HCT116 (cell line): Measurements from ENCODE around the gene PTPRC. TPM values are rescaled to one million over a fixed set of nuclear protein-coding genes. Genes with fewer than 3 reads are reported as not detected.

Source experiments
- ATAC-seq: fragments of 200-7000 bp; cut with Tn5 transposase; 2 replicates; pipeline ENCODE4 v1.9.1; 2020; ENCODE audit warnings: mild to moderate bottlenecking, moderate library complexity
- BruUV-seq: library from RNA; stranded (reverse); fragments of 400-500 nt; replicated peaks from 2 replicates; lab custom pipeline; 2021; lab: Mats Ljungman, UMichigan
- CTCF ChIA-PET: fragments of 300-600 bp; sonication (Branson Sonifier 250); formaldehyde crosslinking; loops from one replicate; lab custom pipeline; 2021; ENCODE audit warnings: antibody characterized with exemption; lab: Charles Lee
- POLR2A ChIA-PET: fragments of 300-600, 350-600 bp; sonication (Branson Sonifier 250); formaldehyde crosslinking; loops from one replicate; lab custom pipeline; 2021; ENCODE audit warnings: antibody characterized with exemption; lab: Charles Lee
- RAD21 ChIA-PET, 2 experiments: fragments of 300-600 bp; sonication (Branson Sonifier 250); formaldehyde crosslinking; loops; one replicate each; lab custom pipeline; 2023; ENCODE audit warnings: low total read pairs in 2 of 2; ENCODE audit not compliant: uncharacterized antibody in 2 of 2, unreplicated experiment in 2 of 2, low non-redundant PET in 1 of 2; lab: Charles Lee
- DNase-seq: peaks from one replicate; pipeline ENCODE4 v3.0.0-alpha.2; 2010; ENCODE audit warnings: low read depth, low spot score
- H2AFZ ChIP-seq: fragments of 200-600 bp; shearing (Covaris generic), sonication (generic); 2 replicates; pipeline ENCODE4 v1.6.1; 2017; ENCODE audit warnings: low read depth, mixed run types, mixed read lengths, antibody characterized with exemption, low read length; ENCODE audit not compliant: poor library complexity, severe bottlenecking
- H3K27ac ChIP-seq: 2 replicates; pipeline ENCODE4 v1.5.1; 2012; ENCODE audit warnings: low read depth, low read length
- H3K27me3 ChIP-seq: fragments of 200-600 bp; sonication (generic); 2 replicates; pipeline ENCODE4 v1.6.1; 2016; ENCODE audit warnings: mixed run types, low read length, mixed read lengths; ENCODE audit not compliant: insufficient read depth
- H3K36me3 ChIP-seq, 2 experiments: fragments of 200-500 bp in 1 of 2; fragments of 200-600 bp in 1 of 2; sonication (Bioruptor generic) in 1 of 2; sonication (generic) in 1 of 2; 2 replicates each; pipeline versions ENCODE4 v1.5.1 to v1.6.1; 2014 to 2016; ENCODE audit warnings: low read length in 2 of 2, inconsistent platforms in 1 of 2, mixed read lengths in 1 of 2, mixed run types in 1 of 2; ENCODE audit not compliant: insufficient read depth in 2 of 2, control insufficient read depth in 1 of 2
- H3K4me1 ChIP-seq, 2 experiments: fragments of 200-600 bp in 1 of 2; sonication (generic) in 1 of 2; 2 replicates each; pipeline versions ENCODE4 v1.5.1 to v1.6.1; 2012 to 2017; ENCODE audit warnings: low read length in 2 of 2, inconsistent platforms in 1 of 2, mild to moderate bottlenecking in 1 of 2, mixed read lengths in 1 of 2, mixed run types in 1 of 2, moderate library complexity in 1 of 2; ENCODE audit not compliant: insufficient read depth in 2 of 2, control insufficient read depth in 1 of 2
- H3K4me2 ChIP-seq: fragments of 200-600 bp; sonication (generic); 2 replicates; pipeline ENCODE4 v1.6.1; 2017; ENCODE audit warnings: mixed run types, low read length, mixed read lengths
- H3K4me3 ChIP-seq, 2 experiments: fragments of 200-600 bp in 1 of 2; sonication (generic) in 1 of 2; replicated peaks in 1 of 2; 2 replicates each; pipeline ENCODE4 v1.5.1; 2011 to 2016; ENCODE audit warnings: low read length in 2 of 2, control low read depth in 1 of 2, low read depth in 1 of 2, mild to moderate bottlenecking in 1 of 2, mixed read lengths in 1 of 2, mixed run types in 1 of 2
- H3K79me2 ChIP-seq: fragments of 200-600 bp; sonication (generic); 2 replicates; pipeline ENCODE4 v1.6.1; 2017; ENCODE audit warnings: mild to moderate bottlenecking, mixed run types, low read length, moderate library complexity, mixed read lengths; ENCODE audit not compliant: insufficient read depth
- H3K9ac ChIP-seq: fragments of 200-600 bp; sonication (generic); 2 replicates; pipeline ENCODE4 v1.6.1; 2016; ENCODE audit warnings: low read length, mixed read lengths
- H3K9me2 ChIP-seq: fragments of 200-600 bp; sonication (generic), shearing (Covaris generic); 2 replicates; pipeline ENCODE4 v1.6.1; 2017; ENCODE audit warnings: mixed run types, mild to moderate bottlenecking, moderate library complexity; ENCODE audit not compliant: insufficient read depth
- H3K9me3 ChIP-seq, 2 experiments: fragments of 200-500 bp in 1 of 2; fragments of 200-600 bp in 1 of 2; sonication (Bioruptor generic) in 1 of 2; sonication (generic) in 1 of 2; 2 replicates each; pipeline ENCODE4 v1.6.1; 2014 to 2017; ENCODE audit warnings: low read length in 2 of 2, mixed read lengths in 2 of 2, inconsistent platforms in 1 of 2, low read depth in 1 of 2, mild to moderate bottlenecking in 1 of 2, mixed run types in 1 of 2, moderate library complexity in 1 of 2; ENCODE audit not compliant: control insufficient read depth in 1 of 2, insufficient read depth in 1 of 2
- H4K20me1 ChIP-seq: fragments of 200-600 bp; sonication (generic), shearing (Covaris generic); 2 replicates; pipeline ENCODE4 v1.6.1; 2017; ENCODE audit warnings: mixed run types, mild to moderate bottlenecking, moderate library complexity; ENCODE audit not compliant: insufficient read depth
- CBX3 ChIP-seq: IDR thresholded peaks from 2 replicates; pipeline ENCODE4 v1.6.1; 2012; ENCODE audit warnings: low read depth
- CEBPB ChIP-seq: IDR thresholded peaks from 2 replicates; pipeline ENCODE4 v1.6.1; 2012; ENCODE audit warnings: low read depth
- ELF1 ChIP-seq: IDR thresholded peaks from 2 replicates; pipeline ENCODE4 v1.6.1; 2012; ENCODE audit warnings: low read depth, borderline replicate concordance
- EZH2 ChIP-seq: fragments of 200-600 bp; sonication (generic); IDR thresholded peaks from 2 replicates; pipeline ENCODE4 v1.6.1; 2017; ENCODE audit warnings: antibody characterized with exemption, mixed run types
- EZH2phosphoT487 ChIP-seq: fragments of 200-600 bp; IDR thresholded peaks from 2 replicates; pipeline ENCODE4 v1.6.1; 2018; ENCODE audit warnings: antibody characterized with exemption, borderline replicate concordance
- MAX ChIP-seq: IDR thresholded peaks from 2 replicates; pipeline ENCODE4 v1.6.1; 2012
- SIN3A ChIP-seq: IDR thresholded peaks from 2 replicates; pipeline ENCODE4 v1.6.1; 2012; ENCODE audit warnings: low read depth
- SP1 ChIP-seq: IDR thresholded peaks from 2 replicates; pipeline ENCODE4 v1.6.1; 2012; ENCODE audit warnings: low read depth
- TCF7L2 ChIP-seq: IDR thresholded peaks from 2 replicates; pipeline ENCODE4 v1.7.0; 2011; ENCODE audit warnings: borderline replicate concordance, inconsistent platforms; ENCODE audit not compliant: insufficient read depth, insufficient read length; ENCODE audit errors: extremely low read depth
- ZFX ChIP-seq: fragments of 450-650 bp; IDR thresholded peaks from 2 replicates; pipeline ENCODE4 v1.6.1; 2017
- intact Hi-C: fragments of 100-400 bp; cut with micrococcal nuclease; formaldehyde crosslinking; loops from 2 replicates; pipeline ENCODE4 v1.10.0; 2022
- total RNA-seq: library from RNA; stranded (reverse); gene quantifications from one replicate; pipeline ENCODE4 v1.2.1, GENCODE V29; 2021; ENCODE audit not compliant: unreplicated experiment
- TF ChIP-seq, protein P1 (sequence below), 3 experiments: fragments of 200-600 bp in 1 of 3; sonication (generic) in 1 of 3; IDR thresholded peaks in 2 of 3; conservative IDR thresholded peaks in 1 of 3; 2 replicates each; pipeline ENCODE4 v1.5.1; 2012 to 2017; ENCODE audit warnings: low read depth in 2 of 3, low read length in 2 of 3, antibody characterized with exemption in 1 of 3, borderline replicate concordance in 1 of 3, control low read depth in 1 of 3, mild to moderate bottlenecking in 1 of 3, mixed read lengths in 1 of 3, mixed run types in 1 of 3, moderate library complexity in 1 of 3; ENCODE audit not compliant: insufficient read depth in 1 of 3

PTPRC gene
- total RNA-seq, 1 experiment from 2014 or later, result 1.2 TPM

DNA sequence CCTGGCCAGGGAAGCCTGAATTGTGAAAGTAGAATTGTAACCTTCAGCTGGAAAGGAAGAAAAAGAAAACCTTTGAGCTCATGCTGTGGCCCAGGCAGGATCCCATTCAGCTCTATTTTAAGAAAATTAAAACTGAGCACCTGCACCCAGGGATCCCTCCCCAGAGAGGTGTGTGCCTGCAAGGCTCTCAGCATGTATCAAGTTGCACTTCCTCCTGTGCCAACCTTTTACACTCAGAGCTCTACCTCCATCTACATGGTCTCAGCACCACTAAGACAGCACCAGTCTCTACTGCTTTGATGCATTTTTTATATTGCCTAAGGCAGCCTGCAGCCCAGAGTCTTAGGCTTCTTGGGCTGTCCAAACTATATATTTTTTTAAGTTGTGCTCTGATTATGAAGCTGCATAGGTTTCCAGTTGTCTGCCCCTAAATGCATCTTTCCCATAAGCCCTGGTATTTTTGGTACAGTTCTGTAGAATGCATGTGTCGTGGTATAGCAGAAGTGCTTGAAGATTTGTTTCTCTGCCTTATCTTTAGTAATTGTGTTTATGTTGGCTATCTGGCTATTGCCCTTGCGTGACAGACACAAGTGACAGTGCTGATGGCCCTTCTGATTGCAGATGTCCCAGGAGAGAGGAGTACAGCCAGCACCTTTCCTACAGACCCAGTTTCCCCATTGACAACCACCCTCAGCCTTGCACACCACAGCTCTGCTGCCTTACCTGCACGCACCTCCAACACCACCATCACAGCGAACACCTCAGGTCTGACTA is 63.1 kb downstream of the PTPRC start:
- Histone ChIP-seq H3K4me1 (peaks cover 0 to 8% of the 10 kb centered on the region in 2 experiments; a peak in 1 of 4 replicates), H3K36me3 (no peaks in the 10 kb centered on the region), H3K79me2 (no peaks in the 10 kb centered on the region), H3K27me3 (no peaks in the 10 kb centered on the region), H3K27ac (no peak overlapping the region), H3K9me3 (no peaks in the 10 kb centered on the region), H4K20me1 (no peaks in the 10 kb centered on the region), H3K9me2 (no peaks in the 10 kb centered on the region), H3K9ac (no peak overlapping the region), H3K4me3 (no peak overlapping the region), H3K4me2 (no peak overlapping the region), H2AFZ (no peak overlapping the region)
- ChIA-PET CTCF (interaction anchor here (1.1 to 3.4 kb wide), 3 partner anchors 16 to 1176 kb away, joined by 3 to 9 read pairs (median 3); no protein-coding TSS in a partner anchor), RAD21 (no interaction called here), POLR2A (no interaction called here)
- DNase-seq, result no peak
- ATAC-seq, result no peak
- TF ChIP-seq EZH2, result no peak
- no peak for TF ChIP-seq TCF7L2
- TF ChIP-seq SIN3A, result no peak
- no peak for TF ChIP-seq CEBPB
- TF ChIP-seq MAX, result no peak
- no peak for TF ChIP-seq CBX3
- TF ChIP-seq ELF1, result no peak
- no peak for TF ChIP-seq EZH2phosphoT487
- intact Hi-C loops, result no loop called here
- no TSS peak for BruUV-seq

GRCh38 chr1:198708761-198709525 is 70.1 kb downstream of the PTPRC start:
- Histone ChIP-seq H3K27me3 (no peaks in the 10 kb centered on the region), H3K27ac (no peak overlapping the region), H3K4me1 (no peaks in the 10 kb centered on the region), H2AFZ (no peak overlapping the region), H3K9ac (no peak overlapping the region), H3K4me2 (no peak overlapping the region), H4K20me1 (no peaks in the 10 kb centered on the region), H3K9me2 (no peaks in the 10 kb centered on the region), H3K79me2 (no peaks in the 10 kb centered on the region), H3K36me3 (no peaks in the 10 kb centered on the region), H3K4me3 (no peak overlapping the region), H3K9me3 (no peaks in the 10 kb centered on the region)
- ChIA-PET CTCF (no interaction called here), POLR2A (no interaction called here), RAD21 (no interaction called here)
- ATAC-seq, result no peak
- BruUV-seq, result no TSS peak
- DNase-seq, result no peak
- intact Hi-C loops, result no loop called here
- TF ChIP-seq ZFX (no peak), SP1 (no peak), ELF1 (no peak)
- TF ChIP-seq, protein P1, sequence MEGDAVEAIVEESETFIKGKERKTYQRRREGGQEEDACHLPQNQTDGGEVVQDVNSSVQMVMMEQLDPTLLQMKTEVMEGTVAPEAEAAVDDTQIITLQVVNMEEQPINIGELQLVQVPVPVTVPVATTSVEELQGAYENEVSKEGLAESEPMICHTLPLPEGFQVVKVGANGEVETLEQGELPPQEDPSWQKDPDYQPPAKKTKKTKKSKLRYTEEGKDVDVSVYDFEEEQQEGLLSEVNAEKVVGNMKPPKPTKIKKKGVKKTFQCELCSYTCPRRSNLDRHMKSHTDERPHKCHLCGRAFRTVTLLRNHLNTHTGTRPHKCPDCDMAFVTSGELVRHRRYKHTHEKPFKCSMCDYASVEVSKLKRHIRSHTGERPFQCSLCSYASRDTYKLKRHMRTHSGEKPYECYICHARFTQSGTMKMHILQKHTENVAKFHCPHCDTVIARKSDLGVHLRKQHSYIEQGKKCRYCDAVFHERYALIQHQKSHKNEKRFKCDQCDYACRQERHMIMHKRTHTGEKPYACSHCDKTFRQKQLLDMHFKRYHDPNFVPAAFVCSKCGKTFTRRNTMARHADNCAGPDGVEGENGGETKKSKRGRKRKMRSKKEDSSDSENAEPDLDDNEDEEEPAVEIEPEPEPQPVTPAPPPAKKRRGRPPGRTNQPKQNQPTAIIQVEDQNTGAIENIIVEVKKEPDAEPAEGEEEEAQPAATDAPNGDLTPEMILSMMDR (IDR thresholded peaks at IDR 0.05 in 2 of 3, conservative IDR thresholded peaks at IDR 0.05 in 1 of 3; ENCODE audit: borderline replicate concordance in 1 of 3, insufficient read depth in 1 of 3, low read depth in 2 of 3, low read length in 2 of 3), result no peak
